IMR-90 (cell line): ENCODE data around the gene ELOVL1. TPM values are rescaled to one million over a fixed set of nuclear protein-coding genes. Genes with fewer than 3 reads are reported as not detected.

ENCODE experiments used
- ATAC-seq: fragments of 200-7000 bp; cut with Tn5 transposase; 2 replicates; pipeline ENCODE4 v1.9.1; 2020; ENCODE audit warnings: low read depth, mild to moderate bottlenecking, moderate library complexity
- BruUV-seq: library from RNA; stranded (reverse); fragments of 400-500 nt; replicated peaks from 2 replicates; lab custom pipeline; 2021; lab: Mats Ljungman, UMichigan
- CTCF ChIA-PET: fragments of 300-600 bp; formaldehyde crosslinking; extraction: SDS; loops from one replicate; lab custom pipeline; 2021; ENCODE audit warnings: antibody characterized with exemption; lab: Yijun Ruan, JAX
- POLR2A ChIA-PET: fragments of 300-600 bp; sonication (Branson Sonifier 250); formaldehyde crosslinking; loops from one replicate; lab custom pipeline; 2022; ENCODE audit warnings: antibody characterized with exemption; ENCODE audit not compliant: unreplicated experiment; lab: Charles Lee
- DNase-seq: peaks from one replicate; pipeline ENCODE4 v3.0.0; 2013
- H2AFZ ChIP-seq: replicated peaks from 2 replicates; pipeline ENCODE3; 2013; ENCODE audit warnings: low read length, mild to moderate bottlenecking; ENCODE audit not compliant: poor library complexity
- H2AK5ac ChIP-seq: 2 replicates; pipeline ENCODE4 v1.6.1; 2013; ENCODE audit warnings: low read depth, low read length, inconsistent platforms
- H2AK9ac ChIP-seq: replicated peaks from 2 replicates; pipeline ENCODE3; 2013; ENCODE audit warnings: mild to moderate bottlenecking, low read depth, low read length, moderate library complexity; ENCODE audit not compliant: poor library complexity
- H2BK120ac ChIP-seq: 2 replicates; pipeline ENCODE4 v1.6.1; 2013; ENCODE audit warnings: low read depth, low read length, inconsistent platforms
- H2BK15ac ChIP-seq: 3 replicates; pipeline ENCODE4 v1.6.1; 2013; ENCODE audit warnings: low read depth, low read length, inconsistent platforms
- H2BK20ac ChIP-seq: 2 replicates; pipeline ENCODE4 v1.6.1; 2013; ENCODE audit warnings: low read depth, mild to moderate bottlenecking, inconsistent platforms, low read length, moderate library complexity
- H2BK5ac ChIP-seq: 2 replicates; pipeline ENCODE4 v1.6.1; 2013; ENCODE audit warnings: mild to moderate bottlenecking, low read depth, low read length, inconsistent platforms; ENCODE audit not compliant: poor library complexity, severe bottlenecking
- H3K14ac ChIP-seq: replicated peaks from 2 replicates; pipeline ENCODE4 v1.6.1; 2013; ENCODE audit warnings: low read depth, low read length, inconsistent platforms
- H3K18ac ChIP-seq: 2 replicates; pipeline ENCODE4 v1.6.1; 2013; ENCODE audit warnings: low read depth, low read length, control low read depth
- H3K23ac ChIP-seq: 2 replicates; pipeline ENCODE4 v1.6.1; 2013; ENCODE audit warnings: low read depth, low read length, inconsistent platforms
- H3K27ac ChIP-seq: 2 replicates; pipeline ENCODE4 v1.5.1; 2013; ENCODE audit warnings: mild to moderate bottlenecking, control low read depth, low read length; ENCODE audit not compliant: insufficient read depth
- H3K27me3 ChIP-seq: 2 replicates; pipeline ENCODE4 v1.6.1; 2013; ENCODE audit warnings: low read length; ENCODE audit not compliant: control insufficient read depth, insufficient read depth
- H3K36me3 ChIP-seq: 2 replicates; pipeline ENCODE4 v1.6.1; 2013; ENCODE audit warnings: low read length, mixed read lengths; ENCODE audit not compliant: control insufficient read depth, insufficient read depth
- H3K4ac ChIP-seq: 2 replicates; pipeline ENCODE4 v1.6.1; 2013; ENCODE audit warnings: low read depth, low read length, inconsistent platforms
- H3K4me1 ChIP-seq: 2 replicates; pipeline ENCODE4 v1.6.1; 2013; ENCODE audit warnings: low read length, mixed read lengths; ENCODE audit not compliant: control insufficient read depth, insufficient read depth
- H3K4me2 ChIP-seq: 2 replicates; pipeline ENCODE4 v1.6.1; 2013; ENCODE audit warnings: low read depth, mild to moderate bottlenecking, control low read depth, low read length, moderate library complexity
- H3K4me3 ChIP-seq: 2 replicates; pipeline ENCODE4 v1.5.1; 2013; ENCODE audit warnings: low read depth, mild to moderate bottlenecking, control low read depth, low read length, moderate library complexity; ENCODE audit not compliant: insufficient read depth
- H3K56ac ChIP-seq: 2 replicates; pipeline ENCODE4 v1.6.1; 2013; ENCODE audit warnings: low read length, inconsistent platforms; ENCODE audit not compliant: insufficient read depth; ENCODE audit errors: extremely low read depth
- H3K79me1 ChIP-seq, 2 experiments: 2 replicates each; pipeline ENCODE4 v1.6.1; 2013; ENCODE audit warnings: low read length in 2 of 2, inconsistent platforms in 1 of 2, low read depth in 1 of 2
- H3K9ac ChIP-seq: 2 replicates; pipeline ENCODE4 v1.6.1; 2013; ENCODE audit warnings: low read depth, low read length, control low read depth
- H3K9me1 ChIP-seq: 2 replicates; pipeline ENCODE4 v1.6.1; 2013; ENCODE audit warnings: low read length, inconsistent platforms; ENCODE audit not compliant: insufficient read depth
- H3K9me3 ChIP-seq: 2 replicates; pipeline ENCODE4 v1.6.1; 2013; ENCODE audit warnings: low read length; ENCODE audit not compliant: control insufficient read depth, insufficient read depth
- H4K20me1 ChIP-seq: 2 replicates; pipeline ENCODE4 v1.6.1; 2013; ENCODE audit warnings: low read length, inconsistent platforms; ENCODE audit not compliant: insufficient read depth
- H4K5ac ChIP-seq: 2 replicates; pipeline ENCODE4 v1.6.1; 2013; ENCODE audit warnings: mild to moderate bottlenecking, low read depth, low read length, control low read depth
- H4K8ac ChIP-seq, 2 experiments: 2 replicates each; pipeline ENCODE4 v1.6.1; 2013; ENCODE audit warnings: low read depth in 2 of 2, low read length in 2 of 2, control low read depth in 1 of 2, inconsistent platforms in 1 of 2
- H4K91ac ChIP-seq: 2 replicates; pipeline ENCODE4 v1.6.1; 2013; ENCODE audit warnings: low read depth, low read length, inconsistent platforms; ENCODE audit not compliant: insufficient read depth
- BHLHE40 ChIP-seq: fragments of 150-350 bp; IDR thresholded peaks from 2 replicates; pipeline ENCODE4 v1.6.1; 2016; ENCODE audit warnings: mild to moderate bottlenecking, low read depth, low read length
- CEBPB ChIP-seq: IDR thresholded peaks from 2 replicates; pipeline ENCODE4 v1.6.1; 2012; ENCODE audit warnings: low read depth, low read length, improper control_type of control experiment
- FOS ChIP-seq: fragments of 150-350 bp; IDR thresholded peaks from 2 replicates; pipeline ENCODE4 v1.6.1; 2016; ENCODE audit warnings: low read depth, low read length
- MAFK ChIP-seq: IDR thresholded peaks from 2 replicates; pipeline ENCODE4 v1.6.1; 2012; ENCODE audit warnings: low read depth, low read length, improper control_type of control experiment
- MXI1 ChIP-seq: IDR thresholded peaks from 2 replicates; pipeline ENCODE4 v1.6.1; 2012; ENCODE audit warnings: low read depth, mild to moderate bottlenecking, low read length, moderate library complexity, borderline replicate concordance
- NFE2L2 ChIP-seq: fragments of 150-350 bp; IDR thresholded peaks from 2 replicates; pipeline ENCODE4 v1.6.1; 2016; ENCODE audit warnings: low read depth, mild to moderate bottlenecking, low read length
- RAD21 ChIP-seq: IDR thresholded peaks from 2 replicates; pipeline ENCODE4 v1.6.1; 2012; ENCODE audit warnings: low read length, improper control_type of control experiment
- RCOR1 ChIP-seq: IDR thresholded peaks from 2 replicates; pipeline ENCODE4 v1.6.1; 2012; ENCODE audit warnings: mild to moderate bottlenecking, low read length, improper control_type of control experiment; ENCODE audit not compliant: insufficient replicate concordance
- RFX5 ChIP-seq: IDR thresholded peaks from 2 replicates; pipeline ENCODE4 v1.8.0; 2012; ENCODE audit warnings: low read depth, mild to moderate bottlenecking, low read length, moderate library complexity
- WGBS, 2 experiments: methylation state at CpG; one replicate each; pipeline versions ENCODE4 v1.1.5 to v1.1.7; 2013; ENCODE audit warnings: missing lambda C conversion rate in 2 of 2; ENCODE audit not compliant: insufficient read length in 1 of 2; ENCODE audit errors: extremely low coverage in 2 of 2; 5-methylcytosine and 5-hydroxymethylcytosine counted together
- dilution Hi-C: fragments of 300-500 bp; cut with HindIII; formaldehyde crosslinking; loops from one replicate; pipeline ENCODE4 v1.14.3; 2018; ENCODE audit warnings: low sequenced_read_pairs; ENCODE audit not compliant: unreplicated experiment
- in situ Hi-C: fragments of 300-500 bp; cut with MboI; formaldehyde crosslinking; loops from 3 replicates; pipeline ENCODE4 v1.14.3; 2019; ENCODE audit warnings: low sequenced_read_pairs, inconsistent platforms, mixed read lengths
- intact Hi-C: fragments of 100-400 bp; cut with micrococcal nuclease; formaldehyde crosslinking; loops from 2 replicates; pipeline ENCODE4 v1.10.0; 2022
- polyA plus RNA-seq, 3 experiments: library from polyadenylated mRNA; depleted of rRNA; stranded (reverse); fragments of >200 nt; gene quantifications; 2 replicates each; pipeline ENCODE4 v1.2.3, GENCODE V29; 2012; ENCODE audit warnings: low replicate concordance in 1 of 3
- total RNA-seq: library from RNA; depleted of rRNA; stranded (reverse); fragments of >200 nt; gene quantifications from 2 replicates; pipeline ENCODE4 v1.2.3, GENCODE V29; 2012
- TF ChIP-seq, protein P1 (sequence below): fragments of 150-350 bp; IDR thresholded peaks from 2 replicates; pipeline ENCODE4 v1.6.1; 2017; ENCODE audit warnings: mild to moderate bottlenecking, antibody characterized with exemption, low read length, low read depth
- TF ChIP-seq, protein P2 (sequence below): fragments of 150-350 bp; IDR thresholded peaks from 2 replicates; pipeline ENCODE4 v1.6.1; 2016; ENCODE audit warnings: low read depth, mild to moderate bottlenecking, low read length, moderate library complexity, borderline replicate concordance
- TF ChIP-seq, protein P3 (sequence below): conservative IDR thresholded peaks from 2 replicates; pipeline ENCODE4 v1.5.1; 2012; ENCODE audit warnings: mild to moderate bottlenecking, low read depth, low read length, improper control_type of control experiment

ELOVL1 gene
- total and polyA plus RNA-seq, 2 of the 4 experiments (the other 2 are of a cell fraction): 88.9 to 211 TPM

DNA sequence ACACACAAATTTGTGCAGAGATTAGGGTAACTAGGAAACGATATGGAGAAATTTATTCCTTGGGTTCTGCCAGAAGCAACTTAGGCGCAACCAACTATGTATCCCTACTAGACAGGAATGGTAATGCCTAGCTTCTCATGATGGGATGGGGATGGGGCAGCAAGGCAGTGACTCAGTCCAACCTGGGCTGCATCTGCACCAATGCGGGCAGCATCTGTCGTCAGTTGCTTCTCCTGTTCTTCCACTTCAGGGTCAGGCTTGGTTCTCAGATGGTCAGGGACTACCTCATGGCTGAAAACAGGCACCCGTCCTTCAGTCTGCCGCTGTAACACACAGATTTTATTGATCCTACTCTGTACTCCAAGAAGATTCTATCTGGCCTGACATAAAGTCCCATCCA, 18.9 kb upstream of the ELOVL1 start:
- H3K18ac ChIP-seq: no peak overlapping the region

More for the DNA sequence above, 18.9 kb upstream of the ELOVL1 start:
- peaks cover 34 to 86% of the 10 kb centered on the region in 2 experiments for H3K79me1 ChIP-seq
- no peak overlapping the region for H4K5ac ChIP-seq
- dilution Hi-C loops (no loop called here), intact Hi-C loops (no loop called here), in situ Hi-C loops (no loop called here)
- no peak overlapping the region for H2AK5ac ChIP-seq
- peaks cover 13% of the 10 kb centered on the region for H3K9me1 ChIP-seq
- no peaks in the 10 kb centered on the region for H3K27me3 ChIP-seq
- no peak overlapping the region for H2BK120ac ChIP-seq
- no peak overlapping the region for H3K9ac ChIP-seq
- no peak overlapping the region for H4K91ac ChIP-seq
- no peak overlapping the region for H3K27ac ChIP-seq
- no peak overlapping the region for H2BK15ac ChIP-seq
- H4K8ac ChIP-seq: no peak overlapping the region
- H2BK5ac ChIP-seq: no peak overlapping the region
- H2BK20ac ChIP-seq: no peak overlapping the region
- WGBS, 2 experiments: 90% methylated on average over 2 of the region's 6 CpGs; no CpG with 5 or more reads in 1 of the 2 experiments
- H3K4ac ChIP-seq: no peak overlapping the region
- ChIA-PET POLR2A (no interaction called here), CTCF (no interaction called here)
- no peak for ATAC-seq
- no peaks in the 10 kb centered on the region for H3K9me3 ChIP-seq
- H3K14ac ChIP-seq: no peak overlapping the region
- H3K36me3 ChIP-seq: peaks cover 48% of the 10 kb centered on the region
- DNase-seq: no peak
- H3K4me1 ChIP-seq: peaks cover 9% of the 10 kb centered on the region
- no peak overlapping the region for H3K4me2 ChIP-seq
- no peak for TF ChIP-seq NFE2L2
- TF ChIP-seq, protein P1, sequence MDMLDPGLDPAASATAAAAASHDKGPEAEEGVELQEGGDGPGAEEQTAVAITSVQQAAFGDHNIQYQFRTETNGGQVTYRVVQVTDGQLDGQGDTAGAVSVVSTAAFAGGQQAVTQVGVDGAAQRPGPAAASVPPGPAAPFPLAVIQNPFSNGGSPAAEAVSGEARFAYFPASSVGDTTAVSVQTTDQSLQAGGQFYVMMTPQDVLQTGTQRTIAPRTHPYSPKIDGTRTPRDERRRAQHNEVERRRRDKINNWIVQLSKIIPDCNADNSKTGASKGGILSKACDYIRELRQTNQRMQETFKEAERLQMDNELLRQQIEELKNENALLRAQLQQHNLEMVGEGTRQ: no peak
- no peak for TF ChIP-seq MXI1
- TF ChIP-seq, protein P2, sequence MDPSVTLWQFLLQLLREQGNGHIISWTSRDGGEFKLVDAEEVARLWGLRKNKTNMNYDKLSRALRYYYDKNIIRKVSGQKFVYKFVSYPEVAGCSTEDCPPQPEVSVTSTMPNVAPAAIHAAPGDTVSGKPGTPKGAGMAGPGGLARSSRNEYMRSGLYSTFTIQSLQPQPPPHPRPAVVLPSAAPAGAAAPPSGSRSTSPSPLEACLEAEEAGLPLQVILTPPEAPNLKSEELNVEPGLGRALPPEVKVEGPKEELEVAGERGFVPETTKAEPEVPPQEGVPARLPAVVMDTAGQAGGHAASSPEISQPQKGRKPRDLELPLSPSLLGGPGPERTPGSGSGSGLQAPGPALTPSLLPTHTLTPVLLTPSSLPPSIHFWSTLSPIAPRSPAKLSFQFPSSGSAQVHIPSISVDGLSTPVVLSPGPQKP: no peak
- TF ChIP-seq RAD21: no peak
- TF ChIP-seq BHLHE40: no peak
- TF ChIP-seq, protein P3, sequence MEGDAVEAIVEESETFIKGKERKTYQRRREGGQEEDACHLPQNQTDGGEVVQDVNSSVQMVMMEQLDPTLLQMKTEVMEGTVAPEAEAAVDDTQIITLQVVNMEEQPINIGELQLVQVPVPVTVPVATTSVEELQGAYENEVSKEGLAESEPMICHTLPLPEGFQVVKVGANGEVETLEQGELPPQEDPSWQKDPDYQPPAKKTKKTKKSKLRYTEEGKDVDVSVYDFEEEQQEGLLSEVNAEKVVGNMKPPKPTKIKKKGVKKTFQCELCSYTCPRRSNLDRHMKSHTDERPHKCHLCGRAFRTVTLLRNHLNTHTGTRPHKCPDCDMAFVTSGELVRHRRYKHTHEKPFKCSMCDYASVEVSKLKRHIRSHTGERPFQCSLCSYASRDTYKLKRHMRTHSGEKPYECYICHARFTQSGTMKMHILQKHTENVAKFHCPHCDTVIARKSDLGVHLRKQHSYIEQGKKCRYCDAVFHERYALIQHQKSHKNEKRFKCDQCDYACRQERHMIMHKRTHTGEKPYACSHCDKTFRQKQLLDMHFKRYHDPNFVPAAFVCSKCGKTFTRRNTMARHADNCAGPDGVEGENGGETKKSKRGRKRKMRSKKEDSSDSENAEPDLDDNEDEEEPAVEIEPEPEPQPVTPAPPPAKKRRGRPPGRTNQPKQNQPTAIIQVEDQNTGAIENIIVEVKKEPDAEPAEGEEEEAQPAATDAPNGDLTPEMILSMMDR: no peak
- no peak for TF ChIP-seq MAFK
- no peak for TF ChIP-seq FOS
- no peak for TF ChIP-seq CEBPB
- TF ChIP-seq RCOR1: no peak
- TF ChIP-seq RFX5: no peak
- H3K4me3 ChIP-seq: no peak overlapping the region
- H3K56ac ChIP-seq: no peak overlapping the region
- no peak overlapping the region for H2AFZ ChIP-seq
- BruUV-seq: no TSS peak
- no peak overlapping the region for H2AK9ac ChIP-seq
- H3K23ac ChIP-seq: no peak overlapping the region
- H4K20me1 ChIP-seq: peaks cover 23% of the 10 kb centered on the region; the same call in 1 of the 2 replicates
